Transverse colon (tissue), 4 donors: ENCODE measurements around the gene PSMC3IP. TPM values are rescaled to one million over a fixed set of nuclear protein-coding genes. Genes with fewer than 3 reads are reported as not detected.
"Not testable (repeated sequence)": the region's sequence is repeated elsewhere in the genome, so short reads cannot be mapped to it uniquely, and the experiment has no call there.

Experiments
- DNase-seq: peaks from one replicate; pipeline ENCODE4 v3.0.0-alpha.2; 2019
- H3K27ac ChIP-seq, 4 donors: fragments of 200-600 bp; sonication (generic); 2 replicates each; pipeline ENCODE4 v1.5.1; 2016 to 2018; ENCODE audit warnings: inconsistent platforms in 4 of 4
- H3K27me3 ChIP-seq: fragments of 200-600 bp; sonication (generic); 2 replicates; pipeline ENCODE4 v1.5.1; 2017; ENCODE audit warnings: inconsistent platforms
- H3K36me3 ChIP-seq, 4 donors: fragments of 200-600 bp; sonication (generic); 2 replicates each; pipeline ENCODE4 v1.5.1; 2017 to 2019; ENCODE audit warnings: inconsistent platforms in 4 of 4
- H3K4me1 ChIP-seq, 4 donors: fragments of 200-600 bp; sonication (generic); 2 replicates each; pipeline ENCODE4 v1.5.1; 2017 to 2020; ENCODE audit warnings: inconsistent platforms in 4 of 4
- H3K4me3 ChIP-seq, 4 donors: fragments of 200-600 bp; sonication (generic); 1 replicate in 1 of 4; 2 replicates in 3 of 4; pipeline versions ENCODE4 v1.5.1 to v1.6.1; 2017 to 2019; ENCODE audit warnings: inconsistent platforms in 4 of 4
- H3K9me3 ChIP-seq, 2 donors: fragments of 200-600 bp; sonication (generic); 2 replicates each; pipeline ENCODE4 v1.5.1; 2017 to 2019; ENCODE audit warnings: inconsistent platforms in 2 of 2
- EP300 ChIP-seq: sonication (generic); formaldehyde crosslinking; IDR thresholded peaks from one replicate; pipeline ENCODE4 v1.6.1; 2017; ENCODE audit warnings: antibody characterized with exemption, low read depth
- POLR2A ChIP-seq: fragments of 450-650 bp; IDR thresholded peaks from one replicate; pipeline ENCODE4 v1.6.1; 2016; ENCODE audit warnings: antibody characterized with exemption, mild to moderate bottlenecking, moderate library complexity
- POLR2AphosphoS5 ChIP-seq, 3 donors: sonication (generic); formaldehyde crosslinking; IDR thresholded peaks; one replicate each; pipeline ENCODE4 v1.6.1; 2016; ENCODE audit warnings: antibody characterized with exemption in 3 of 3
- WGBS, 2 donors: methylation state at CpG; one replicate each; pipeline ENCODE4 v1.1.5; 2018; ENCODE audit warnings: low coverage in 1 of 2; 5-methylcytosine and 5-hydroxymethylcytosine counted together
- in situ Hi-C, 4 donors: fragments of 200-750 bp; cut with MboI; loops; one replicate each; pipeline versions ENCODE4 v1.15.0 to v1.15.1; 2017; ENCODE audit warnings: low sequenced_read_pairs in 3 of 4, low pct_ligation_motif_present in 1 of 4, low pct_unique_long_range_greater_than_20kb in 1 of 4
- intact Hi-C: fragments of 100-400 bp; cut with DNase I; formaldehyde crosslinking; loops from one replicate; pipeline ENCODE4 v1.15.1; 2023; ENCODE audit warnings: low total_unique reads
- total RNA-seq, 4 donors: library from RNA; depleted of rRNA; stranded (reverse); fragments of >200 nt; gene quantifications; one replicate each; pipeline ENCODE4 v1.1.0, GENCODE V29; 2016
- TF ChIP-seq, protein P1 (sequence below), 5 experiments: fragments of 200-600 bp in 3 of 5; fragments of 450-650 bp in 2 of 5; sonication (generic) in 3 of 5; IDR thresholded peaks; 1 replicate in 2 of 5; 2 replicates in 3 of 5; pipeline ENCODE4 v1.5.1; 2016 to 2017; ENCODE audit warnings: antibody characterized with exemption in 5 of 5, inconsistent platforms in 3 of 5, mild to moderate bottlenecking in 2 of 5, moderate library complexity in 1 of 5

Gene PSMC3IP
- total RNA-seq, 4 donors from 2014 or later: 0.96 to 2.6 (median 1.3) TPM; not detected in 1

DNA sequence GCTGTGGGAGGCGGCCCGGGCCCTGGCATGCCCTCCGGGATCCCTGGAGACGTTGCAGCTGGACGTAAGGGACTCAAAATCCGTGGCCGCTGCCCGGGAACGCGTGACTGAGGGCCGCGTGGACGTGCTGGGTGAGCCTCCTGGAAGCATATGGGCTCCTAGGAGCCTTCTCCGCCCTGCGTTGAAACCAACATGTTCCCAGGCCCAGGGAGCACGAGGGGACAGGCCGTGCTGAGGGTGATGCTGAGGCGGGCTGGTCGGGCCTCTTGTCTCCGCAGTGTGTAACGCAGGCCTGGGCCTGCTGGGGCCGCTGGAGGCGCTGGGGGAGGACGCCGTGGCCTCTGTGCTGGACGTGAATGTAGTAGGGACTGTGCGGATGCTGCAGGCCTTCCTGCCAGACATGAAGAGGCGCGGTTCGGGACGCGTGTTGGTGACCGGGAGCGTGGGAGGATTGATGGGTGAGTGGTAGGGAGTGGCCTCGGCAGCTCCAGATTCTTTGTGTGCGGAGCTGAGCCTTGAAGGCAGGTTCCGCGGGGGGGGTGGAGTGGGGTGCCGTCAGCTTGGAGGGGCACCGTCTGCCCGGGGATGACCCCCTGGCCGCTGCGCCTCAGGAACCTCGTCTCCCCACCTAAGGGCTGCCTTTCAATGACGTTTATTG is 24.2 kb downstream of the PSMC3IP start:
- H3K4me3 ChIP-seq: peak overlapping the region in 1 of 4 donors; percentile 74
- peak overlapping the region in 3 of 4 donors; percentile 84 to 95 (median 89) for H3K27ac ChIP-seq
- H3K9me3 ChIP-seq: no peaks in the 10 kb centered on the region
- WGBS, 2 donors: 90% methylated on average over 41 of the region's 45 CpGs; no CpG with 5 or more reads in 1 of the 2 donors
- TF ChIP-seq, protein P1, sequence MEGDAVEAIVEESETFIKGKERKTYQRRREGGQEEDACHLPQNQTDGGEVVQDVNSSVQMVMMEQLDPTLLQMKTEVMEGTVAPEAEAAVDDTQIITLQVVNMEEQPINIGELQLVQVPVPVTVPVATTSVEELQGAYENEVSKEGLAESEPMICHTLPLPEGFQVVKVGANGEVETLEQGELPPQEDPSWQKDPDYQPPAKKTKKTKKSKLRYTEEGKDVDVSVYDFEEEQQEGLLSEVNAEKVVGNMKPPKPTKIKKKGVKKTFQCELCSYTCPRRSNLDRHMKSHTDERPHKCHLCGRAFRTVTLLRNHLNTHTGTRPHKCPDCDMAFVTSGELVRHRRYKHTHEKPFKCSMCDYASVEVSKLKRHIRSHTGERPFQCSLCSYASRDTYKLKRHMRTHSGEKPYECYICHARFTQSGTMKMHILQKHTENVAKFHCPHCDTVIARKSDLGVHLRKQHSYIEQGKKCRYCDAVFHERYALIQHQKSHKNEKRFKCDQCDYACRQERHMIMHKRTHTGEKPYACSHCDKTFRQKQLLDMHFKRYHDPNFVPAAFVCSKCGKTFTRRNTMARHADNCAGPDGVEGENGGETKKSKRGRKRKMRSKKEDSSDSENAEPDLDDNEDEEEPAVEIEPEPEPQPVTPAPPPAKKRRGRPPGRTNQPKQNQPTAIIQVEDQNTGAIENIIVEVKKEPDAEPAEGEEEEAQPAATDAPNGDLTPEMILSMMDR (IDR thresholded peaks at IDR 0.05): no peak
- TF ChIP-seq POLR2AphosphoS5 (IDR thresholded peaks at IDR 0.05) (no peak), EP300 (no peak), POLR2A (no peak)
- in situ Hi-C loops (no loop called here), intact Hi-C loops (no loop called here)
- DNase-seq: no peak
- H3K36me3 ChIP-seq: no peaks in the 10 kb centered on the region
- peaks cover 0 to 27% (median 20%) of the 10 kb centered on the region in 4 donors for H3K4me1 ChIP-seq
- H3K27me3 ChIP-seq: no peaks in the 10 kb centered on the region

GRCh38 chr17:42552736-42553135 is 24.8 kb downstream of the PSMC3IP start, which contains the start of gene HSD17B1:
Gene HSD17B1, plus strand, starts transcription at chr17:42552923. Its CDS starts 11 bp downstream, at chr17:42552934.
- in situ Hi-C loops, DNase-seq, intact Hi-C loops, H3K27me3 ChIP-seq, H3K36me3 ChIP-seq, H3K9me3 ChIP-seq: not testable (repeated sequence)
- WGBS, 2 donors: 95% methylated on average over 6 of the region's 15 CpGs; no CpG with 5 or more reads in 1 of the 2 donors
- Histone ChIP-seq H3K27ac (peak within 1 kb of the TSS; percentile 84 to 95 (median 91)), H3K4me1 (peaks cover 0 to 28% (median 23%) of the 10 kb centered on the region in 4 donors), H3K4me3 (peak within 1 kb of the TSS in 2 of 4 donors; percentile 58 to 74)

- Histone ChIP-seq H3K27me3 (no peaks in the 10 kb centered on the region), H3K4me1 (peaks cover 0 to 19% (median 15%) of the 10 kb centered on the region in 4 donors), H3K9me3 (no peaks in the 10 kb centered on the region), H3K4me3 (peak overlapping the region in 1 of 4 donors; percentile 53), H3K27ac (no peak overlapping the region), H3K36me3 (no peaks in the 10 kb centered on the region)
- in situ Hi-C loops (no loop called here), intact Hi-C loops (no loop called here)
- no peak for DNase-seq
- TF ChIP-seq, protein P1 (IDR thresholded peaks at IDR 0.05): no peak
- TF ChIP-seq POLR2AphosphoS5 (IDR thresholded peaks at IDR 0.05) (no peak), EP300 (no peak), POLR2A (no peak)
- 57 to 58% methylated on average over 3 to 14 of the region's 14 CpGs for WGBS, 2 donors
Observed at GRCh38 chr17:42548993-42549755, 28.4 kb downstream of the PSMC3IP start.

- Histone ChIP-seq H3K9me3 (no peaks in the 10 kb centered on the region), H3K4me1 (peaks cover 0 to 11% (median 9%) of the 10 kb centered on the region in 4 donors), H3K27me3 (no peaks in the 10 kb centered on the region), H3K27ac (no peak overlapping the region), H3K36me3 (peaks cover 0 to 2% (median 0%) of the 10 kb centered on the region in 4 donors), H3K4me3 (peak overlapping the region in 3 of 4 donors; percentile 21 to 53 (median 44))
- in situ Hi-C loops (no loop called here), intact Hi-C loops (no loop called here)
- WGBS, 2 donors: 27% methylated on average over 39 of the region's 74 CpGs; no CpG with 5 or more reads in 1 of the 2 donors
- TF ChIP-seq, protein P1 (IDR thresholded peaks at IDR 0.05): peak; percentile 36 to 76 (median 51)
- peak; percentile 34 for TF ChIP-seq POLR2A
- peak in 1 of 3 donors; percentile 57 for TF ChIP-seq POLR2AphosphoS5 (IDR thresholded peaks at IDR 0.05)
- no peak for TF ChIP-seq EP300
- DNase-seq: peak; percentile 93
Observed at GRCh38 chr17:42548070-42548837, 29.3 kb downstream of the PSMC3IP start.
